GM21786 (cell line): ENCODE results near the gene TSSK2.

Experiments
- ATAC-seq: cut with Tn5 transposase; IDR thresholded peaks from one replicate; pipeline ENCODE4 v1.9.1; 2021; ENCODE audit not compliant: unreplicated experiment

Gene TSSK2

DNA sequence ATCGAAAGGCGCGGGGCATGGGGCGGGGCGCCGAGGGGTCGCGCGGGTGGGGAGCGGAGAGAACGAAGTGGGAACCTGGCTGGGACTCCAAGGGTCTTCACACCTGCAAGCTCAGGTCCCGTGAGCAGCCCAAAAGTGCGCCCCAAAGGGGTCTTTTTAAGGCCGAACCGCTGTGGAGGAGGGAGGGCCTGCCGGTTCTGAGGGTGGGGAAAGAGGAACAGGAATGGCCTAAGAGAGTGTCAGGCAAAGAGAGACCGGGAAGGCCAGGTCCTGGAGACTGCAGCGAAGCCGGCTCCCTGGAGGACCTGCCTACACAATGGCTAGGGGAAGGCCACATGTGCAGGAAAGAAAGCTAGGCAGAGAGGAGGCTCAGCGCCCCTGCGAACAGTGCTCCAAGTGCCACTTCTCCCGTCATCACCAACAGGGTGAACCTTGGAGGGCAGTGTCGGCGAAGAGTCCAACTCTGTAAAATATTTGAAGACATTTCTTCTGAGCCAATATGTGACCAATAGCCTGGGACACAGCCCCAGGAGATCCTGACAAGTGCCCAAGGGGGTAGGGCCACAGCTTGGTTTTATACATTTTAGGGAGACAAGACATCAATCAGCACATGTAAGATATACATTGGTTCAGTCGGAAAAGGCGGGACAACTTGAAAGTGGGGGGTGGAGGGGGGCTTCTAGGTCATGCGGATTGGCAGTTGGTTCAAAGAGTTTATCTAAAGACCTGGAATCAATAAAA lies 8.2 kb upstream of the TSSK2 start:
- no peak for ATAC-seq

DNA sequence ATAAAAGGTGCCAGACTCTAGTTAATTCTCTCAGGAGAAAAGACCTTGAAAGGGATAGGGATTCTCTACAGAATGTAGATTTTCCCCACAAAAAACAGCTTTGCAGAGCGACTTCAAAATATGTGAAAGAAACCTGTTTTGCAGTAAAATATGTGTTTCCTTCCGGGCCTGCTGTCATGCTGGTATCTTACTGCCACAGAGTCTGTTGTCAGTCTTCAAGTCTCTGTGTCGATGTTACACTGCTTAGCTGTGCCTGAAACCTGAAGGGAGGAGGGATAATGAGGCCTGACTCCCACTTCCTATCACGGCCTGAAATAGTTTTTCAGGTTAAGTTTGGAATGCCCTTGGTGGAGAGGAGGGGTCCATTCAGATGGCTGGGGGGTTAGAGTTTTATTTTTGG lies 7.2 kb upstream of the TSSK2 start:
- no peak for ATAC-seq

DNA sequence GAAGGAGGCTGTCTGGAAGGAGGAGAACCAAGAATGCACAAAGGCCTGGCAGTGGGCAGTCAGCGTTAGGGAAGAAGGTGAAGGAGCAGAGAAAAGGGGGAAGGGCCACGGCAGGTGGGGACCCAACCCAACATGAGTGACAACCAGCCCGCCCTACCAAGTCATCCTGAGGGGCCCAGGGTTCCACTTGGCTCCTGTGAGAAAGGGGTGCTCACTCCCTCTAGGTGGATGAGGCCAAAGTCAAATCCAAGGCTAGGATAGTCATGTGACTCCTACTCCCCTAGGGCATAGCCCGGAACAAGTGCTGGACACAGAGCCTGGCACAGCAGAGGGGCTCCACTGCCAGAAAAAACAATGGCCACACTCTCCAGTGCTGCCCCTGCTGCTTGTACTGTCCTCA lies 6.7 kb upstream of the TSSK2 start:
- no peak for ATAC-seq

DNA sequence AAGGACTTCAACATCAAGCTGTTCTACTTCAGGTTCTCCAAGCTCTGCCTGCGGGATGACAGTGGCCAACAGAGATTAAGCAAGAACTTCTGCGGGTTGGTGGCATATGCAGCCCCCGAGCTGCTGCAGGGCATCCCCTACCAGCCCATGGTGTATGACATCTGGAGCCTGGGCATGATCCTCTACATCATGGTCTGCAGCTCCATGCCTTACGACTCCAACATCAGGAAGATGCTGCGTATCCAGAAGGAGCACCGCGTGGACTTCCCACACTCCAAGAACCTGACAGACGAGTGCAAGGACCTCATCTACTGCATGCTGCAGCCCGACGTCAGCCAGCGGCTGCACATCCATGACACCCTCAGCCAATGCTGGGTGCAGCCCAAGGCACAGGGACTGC lies 6.1 kb upstream of the TSSK2 start:
- ATAC-seq, result no peak

DNA sequence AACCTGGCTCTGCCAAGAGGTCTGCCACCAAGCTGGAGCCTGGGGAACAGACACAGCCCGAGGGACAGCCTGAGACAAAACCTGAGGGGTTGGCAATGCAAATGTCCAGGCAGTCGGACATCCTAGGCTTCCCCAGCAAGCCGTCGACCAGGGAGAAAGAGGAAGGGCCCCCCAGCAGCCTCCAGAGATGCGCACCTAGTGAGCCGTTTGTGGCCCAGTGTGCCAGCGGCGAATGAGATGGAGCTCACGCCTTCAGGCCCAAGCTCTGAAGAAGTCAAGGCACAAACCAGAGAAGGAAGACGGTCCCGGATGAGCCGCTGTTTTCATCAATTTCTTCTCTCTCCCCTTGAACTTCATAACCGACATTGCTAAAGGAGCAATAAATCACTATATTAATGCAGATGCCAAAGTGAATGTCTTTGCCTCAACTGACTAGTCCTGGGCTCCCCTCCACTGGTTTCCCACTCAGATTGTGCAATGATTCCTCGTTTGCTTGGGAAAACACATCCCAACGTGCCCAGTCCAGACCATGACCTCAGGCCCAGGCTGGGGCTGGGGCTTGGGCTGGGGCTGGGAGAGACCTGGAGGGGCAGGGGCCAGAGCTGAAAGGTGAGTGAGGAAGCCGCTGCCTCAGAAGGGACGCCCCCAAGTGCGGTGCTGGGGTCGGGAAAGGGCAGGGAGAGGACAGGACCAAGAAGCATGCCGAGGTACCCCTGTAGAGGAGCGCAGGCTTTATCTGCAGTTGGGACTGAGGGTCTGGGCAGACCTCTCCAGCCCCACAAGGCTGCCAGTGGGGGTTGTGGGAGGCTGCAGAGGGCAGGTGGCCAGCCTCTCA lies 5.4 kb upstream of the TSSK2 start:
- no peak for ATAC-seq

DNA sequence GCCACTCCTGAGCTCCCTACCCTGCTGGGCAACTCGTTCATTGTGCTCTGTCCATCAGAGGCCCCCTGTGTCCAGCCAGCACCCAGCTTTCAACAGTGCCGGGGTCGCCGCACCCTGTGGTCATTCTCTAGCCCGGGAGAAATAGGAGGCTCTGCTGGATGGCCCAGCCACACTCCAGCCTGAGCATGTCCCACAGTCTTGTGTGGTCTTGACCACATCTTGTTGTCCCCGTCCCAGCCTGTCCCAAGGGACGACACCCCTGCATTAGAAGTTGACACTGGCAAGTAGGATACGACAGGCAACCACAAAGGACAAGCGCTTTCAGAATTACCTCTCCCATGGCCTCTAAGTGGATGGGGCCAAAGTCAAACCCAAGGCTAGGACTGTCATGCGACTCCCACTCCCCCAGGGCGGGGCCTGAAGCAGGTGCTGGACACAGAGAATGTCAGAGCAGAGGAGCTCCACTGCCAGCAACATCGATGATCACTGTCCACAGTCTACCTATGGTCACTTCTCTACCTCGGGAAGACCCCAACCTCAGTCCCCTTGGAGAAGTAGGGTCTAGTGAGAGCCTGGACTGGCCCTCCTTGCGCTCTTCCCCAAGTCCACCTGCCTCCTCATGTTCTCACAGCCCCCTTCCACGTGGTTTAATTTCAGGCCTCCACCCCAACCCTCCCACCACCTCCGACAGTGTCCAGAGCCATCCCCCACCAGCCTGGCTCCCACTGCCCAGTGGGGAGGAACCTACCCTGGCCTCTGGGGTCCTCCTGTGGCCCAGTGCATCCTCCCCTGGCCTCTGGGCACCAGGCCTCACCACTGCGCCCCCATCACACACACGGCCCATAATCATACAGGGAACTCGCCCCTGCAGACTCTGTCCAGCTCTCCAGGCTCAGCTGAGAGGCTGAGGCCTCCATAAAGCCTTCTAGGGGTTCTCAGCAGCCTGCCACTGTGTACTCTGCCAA lies 4.5 kb upstream of the TSSK2 start:
- ATAC-seq, result no peak

DNA sequence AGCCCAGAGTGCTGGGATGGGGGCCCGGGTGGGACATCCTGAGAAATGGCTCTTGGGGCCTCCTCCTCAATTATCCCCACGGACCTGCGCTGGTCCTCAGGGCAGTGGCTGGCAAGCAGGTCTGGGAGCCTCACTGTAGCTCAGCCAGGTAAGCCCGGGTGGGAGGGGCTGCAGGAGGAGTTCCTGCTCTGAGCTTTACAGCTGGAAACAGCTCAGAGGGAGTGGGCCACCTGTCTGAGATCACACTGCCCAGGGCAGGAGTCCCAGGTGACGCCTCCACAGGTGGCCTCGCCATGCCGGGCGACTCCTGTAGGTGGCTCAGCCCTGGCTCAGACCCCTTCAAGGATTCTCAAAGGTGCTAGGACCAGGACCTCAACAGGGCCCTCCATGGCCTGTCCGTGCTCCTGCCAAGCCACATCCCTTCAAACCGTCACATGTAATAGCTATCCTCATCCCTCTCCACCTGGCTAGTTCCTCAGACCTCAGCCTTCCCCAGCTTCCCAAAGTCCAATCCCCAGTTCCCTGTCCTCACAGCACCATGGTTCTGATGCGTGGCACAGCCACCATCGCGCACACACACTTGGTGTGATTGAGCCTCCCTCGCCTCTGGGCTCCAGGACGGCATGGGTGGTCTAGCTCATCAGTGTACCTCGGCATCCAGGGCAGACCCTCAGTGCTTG lies 3.6 kb upstream of the TSSK2 start:
- ATAC-seq, result no peak

DNA sequence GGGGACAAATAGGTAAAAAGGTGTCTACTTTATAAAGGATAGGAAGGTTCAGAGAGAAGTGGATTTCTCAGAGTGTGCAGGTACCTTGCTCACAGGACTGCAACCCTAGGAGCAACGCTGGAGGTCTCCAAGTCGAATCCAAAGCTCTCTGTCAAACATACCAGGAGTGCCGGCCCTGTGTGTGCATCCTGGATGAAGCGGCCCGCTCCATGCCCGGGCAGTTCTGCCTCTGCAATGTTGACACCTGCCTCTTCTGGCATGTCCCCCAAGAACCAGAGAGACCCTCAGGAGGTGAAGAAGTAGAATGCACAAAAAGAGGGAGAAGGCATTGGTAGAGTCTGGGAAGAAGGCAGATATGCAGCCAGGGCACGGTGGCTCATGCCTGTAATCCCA lies 3.1 kb upstream of the TSSK2 start:
- ATAC-seq, result no peak

DNA sequence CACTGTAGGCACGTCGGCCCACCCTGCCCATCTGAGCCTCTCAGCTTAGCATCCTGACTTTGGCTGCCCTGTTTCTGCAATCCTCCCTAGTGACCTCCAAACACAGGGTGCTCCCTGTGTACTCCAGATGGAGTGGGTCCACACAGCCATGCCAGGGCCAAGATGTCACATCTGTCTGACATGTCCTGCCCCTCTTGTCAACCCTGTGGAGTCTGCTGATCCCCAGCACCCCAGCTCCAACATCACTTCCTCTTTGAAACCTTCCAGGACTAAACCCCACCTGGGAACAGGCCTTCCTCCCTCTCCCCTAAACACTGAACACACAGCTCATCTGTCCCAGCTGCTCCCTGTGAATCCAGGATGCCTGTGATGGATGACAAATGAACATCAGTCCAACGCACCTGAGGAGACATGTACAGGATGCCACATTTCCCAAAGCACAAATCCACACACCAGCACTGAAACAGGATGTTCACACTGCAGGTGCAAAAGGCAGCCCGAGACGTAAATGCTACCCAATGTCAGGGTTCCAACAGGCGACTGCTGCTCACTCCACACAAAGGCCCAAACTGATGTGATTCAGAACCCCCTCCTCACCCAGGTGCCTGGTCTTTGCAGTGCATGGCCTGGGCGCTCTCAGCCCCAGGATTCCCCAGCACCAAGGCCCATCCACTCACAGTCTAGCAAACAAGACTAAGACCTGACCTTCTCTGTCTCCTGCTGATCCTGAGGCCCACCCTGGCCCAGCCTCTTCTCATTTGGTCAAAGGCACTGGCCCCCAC lies 2.0 kb upstream of the TSSK2 start:
- no peak for ATAC-seq

DNA sequence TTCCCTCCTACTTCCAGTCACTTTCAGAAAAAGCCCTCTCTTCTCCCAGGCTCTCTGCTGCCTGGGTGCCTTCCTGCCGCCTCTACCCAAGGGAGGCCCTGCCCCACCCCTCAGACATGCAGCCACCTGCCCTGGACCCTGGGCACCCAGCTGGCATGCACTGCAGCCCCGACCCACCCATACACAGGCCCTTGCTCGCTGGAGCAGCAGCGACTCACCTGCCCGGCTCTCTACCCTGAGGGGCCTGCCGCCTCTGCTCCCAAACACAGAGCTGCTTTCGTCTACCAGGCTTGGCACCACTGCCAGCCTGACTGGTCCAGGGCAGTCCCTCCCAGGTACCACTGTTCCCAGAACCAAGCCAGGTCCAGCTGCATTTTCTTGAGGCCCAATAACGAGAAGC lies 1.2 kb upstream of the TSSK2 start:
- ATAC-seq, result no peak

DNA sequence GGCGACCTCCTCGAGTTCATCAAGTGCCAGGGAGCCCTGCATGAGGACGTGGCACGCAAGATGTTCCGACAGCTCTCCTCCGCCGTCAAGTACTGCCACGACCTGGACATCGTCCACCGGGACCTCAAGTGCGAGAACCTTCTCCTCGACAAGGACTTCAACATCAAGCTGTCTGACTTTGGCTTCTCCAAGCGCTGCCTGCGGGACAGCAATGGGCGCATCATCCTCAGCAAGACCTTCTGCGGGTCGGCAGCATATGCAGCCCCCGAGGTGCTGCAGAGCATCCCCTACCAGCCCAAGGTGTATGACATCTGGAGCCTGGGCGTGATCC lies 542 bp downstream of the TSSK2 start:
- ATAC-seq, result no peak

DNA sequence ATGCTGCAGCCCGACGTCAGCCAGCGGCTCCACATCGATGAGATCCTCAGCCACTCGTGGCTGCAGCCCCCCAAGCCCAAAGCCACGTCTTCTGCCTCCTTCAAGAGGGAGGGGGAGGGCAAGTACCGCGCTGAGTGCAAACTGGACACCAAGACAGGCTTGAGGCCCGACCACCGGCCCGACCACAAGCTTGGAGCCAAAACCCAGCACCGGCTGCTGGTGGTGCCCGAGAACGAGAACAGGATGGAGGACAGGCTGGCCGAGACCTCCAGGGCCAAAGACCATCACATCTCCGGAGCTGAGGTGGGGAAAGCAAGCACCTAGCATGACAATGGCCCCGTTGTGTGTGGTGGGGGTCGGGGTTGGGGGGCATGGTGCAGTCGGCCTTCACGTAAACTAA lies 1.0 kb downstream of the TSSK2 start:
- ATAC-seq, result no peak

DNA sequence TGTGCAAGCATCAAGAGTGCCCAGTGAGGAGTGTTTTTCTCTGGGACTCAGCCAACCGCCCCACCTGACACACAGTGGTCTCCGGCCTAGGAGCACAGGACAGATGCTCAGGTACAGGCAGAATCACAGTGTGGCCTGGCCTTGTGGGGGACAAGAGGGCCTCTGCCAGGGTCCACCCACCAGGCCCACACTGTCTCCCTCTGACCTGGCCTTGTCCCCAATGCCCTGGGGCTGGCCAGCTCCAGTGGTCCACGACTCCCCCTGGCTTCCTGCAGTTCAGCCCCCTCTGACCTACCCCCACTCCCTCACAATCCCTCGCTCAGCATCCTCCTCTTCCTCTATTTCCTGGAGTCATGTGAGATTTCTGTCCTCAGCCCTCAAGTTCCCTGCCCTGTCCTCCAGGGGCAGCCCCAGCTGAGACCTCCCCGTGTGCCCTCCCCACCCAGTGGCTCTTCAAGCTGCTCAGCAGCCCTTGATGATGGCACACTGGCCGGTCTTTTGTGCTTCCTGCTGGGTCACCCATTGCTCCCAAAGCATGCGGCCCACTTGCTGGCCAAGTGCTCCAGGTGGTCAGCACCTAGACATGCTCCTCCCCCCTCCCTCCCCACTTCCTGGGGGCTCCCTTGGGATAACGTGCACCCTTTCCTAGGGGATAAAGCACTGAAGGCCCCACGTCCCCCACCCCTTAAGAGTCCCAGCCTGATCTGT lies 1.7 kb downstream of the TSSK2 start:
- no peak for ATAC-seq

DNA sequence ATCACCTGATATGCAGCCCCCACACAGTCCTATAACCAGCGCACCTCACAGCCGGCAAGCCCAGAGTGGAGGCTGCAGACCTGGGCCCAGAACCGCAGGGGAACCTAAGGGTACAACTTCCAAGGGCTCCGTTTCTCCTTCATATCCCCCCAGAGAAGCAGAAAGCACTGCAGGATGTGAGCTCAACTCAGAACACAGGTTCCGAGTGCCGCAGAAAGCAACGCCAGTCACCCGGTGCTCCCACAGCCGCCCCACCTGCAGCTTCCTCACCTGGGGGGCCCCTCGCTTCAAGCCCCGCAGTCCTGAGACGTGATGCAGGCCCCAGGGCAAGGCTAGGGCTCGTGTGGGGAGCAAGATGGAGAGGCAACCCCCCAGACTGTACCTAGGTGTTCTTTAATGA lies 2.5 kb downstream of the TSSK2 start:
- ATAC-seq, result no peak

DNA sequence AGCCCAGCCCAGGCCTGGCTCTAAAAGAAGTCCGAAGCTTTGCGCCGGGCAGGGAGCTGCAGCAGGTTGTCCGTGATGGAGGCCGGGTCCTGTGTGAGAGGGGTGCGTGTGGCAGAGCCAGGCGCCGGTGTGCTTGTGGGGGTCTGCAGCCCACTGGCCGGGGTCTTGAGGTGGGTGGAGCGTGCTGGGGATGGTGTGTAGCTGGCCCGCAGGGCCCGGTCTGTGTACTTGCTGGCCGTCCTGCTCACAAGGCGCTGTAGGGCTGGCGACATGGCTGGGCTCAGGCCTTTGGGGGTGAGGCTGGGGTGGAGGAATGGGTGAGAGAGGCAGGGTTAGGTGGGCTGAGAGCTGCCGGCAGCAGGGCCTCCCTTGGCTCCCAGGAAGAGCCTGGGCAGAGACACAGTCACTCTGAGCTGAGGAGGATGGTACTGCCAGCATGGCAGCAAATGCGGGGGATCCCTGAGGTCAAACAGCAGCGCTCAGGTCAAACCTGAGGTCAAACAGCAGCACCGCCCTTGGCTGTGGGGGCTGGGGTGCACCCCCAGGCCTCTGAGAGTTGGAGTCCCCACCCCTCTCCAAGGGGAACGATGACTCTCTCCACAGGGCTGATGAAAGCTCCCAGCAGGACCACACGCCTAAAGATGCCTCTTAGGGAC lies 3.2 kb downstream of the TSSK2 start:
- no peak for ATAC-seq

DNA sequence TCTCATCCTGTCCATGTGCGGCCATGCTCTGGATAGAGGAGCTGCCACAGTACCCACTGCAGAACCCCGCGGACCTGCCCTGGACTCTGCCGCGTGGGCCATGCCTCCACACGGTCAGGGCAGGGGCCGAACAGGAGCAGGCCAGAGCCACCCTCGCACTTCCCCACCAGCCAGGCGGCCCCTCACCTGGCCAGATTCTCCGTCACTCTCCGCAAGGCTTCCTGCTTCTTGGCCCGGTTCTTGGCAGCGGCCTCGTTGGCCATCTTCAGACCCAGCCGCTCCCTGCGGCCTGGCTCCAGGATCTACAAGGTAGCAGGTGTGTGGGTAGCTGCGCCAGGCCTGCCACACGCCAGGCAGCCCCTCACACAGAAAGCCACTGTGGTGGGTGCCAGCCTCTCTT lies 3.8 kb downstream of the TSSK2 start:
- no peak for ATAC-seq

DNA sequence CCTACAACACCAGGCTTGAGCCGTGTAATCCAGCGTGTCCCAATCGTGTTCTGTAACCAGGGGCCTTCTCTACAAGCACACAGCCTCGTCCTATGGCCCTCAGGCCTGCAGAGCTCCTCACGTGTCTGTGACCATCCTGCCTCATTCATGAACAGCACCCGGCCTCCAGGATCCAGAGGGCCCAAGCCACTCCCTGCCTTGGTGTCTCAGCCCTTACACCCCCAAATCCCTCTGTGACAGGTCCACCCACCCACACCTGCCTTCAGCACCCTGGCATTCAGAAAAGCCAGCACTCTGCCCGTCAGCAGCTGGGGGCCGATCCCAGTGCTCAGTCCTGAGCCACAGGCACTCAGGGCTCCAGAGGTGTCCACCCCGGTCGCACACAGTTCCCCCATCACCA lies 5.8 kb downstream of the TSSK2 start:
- no peak for ATAC-seq

DNA sequence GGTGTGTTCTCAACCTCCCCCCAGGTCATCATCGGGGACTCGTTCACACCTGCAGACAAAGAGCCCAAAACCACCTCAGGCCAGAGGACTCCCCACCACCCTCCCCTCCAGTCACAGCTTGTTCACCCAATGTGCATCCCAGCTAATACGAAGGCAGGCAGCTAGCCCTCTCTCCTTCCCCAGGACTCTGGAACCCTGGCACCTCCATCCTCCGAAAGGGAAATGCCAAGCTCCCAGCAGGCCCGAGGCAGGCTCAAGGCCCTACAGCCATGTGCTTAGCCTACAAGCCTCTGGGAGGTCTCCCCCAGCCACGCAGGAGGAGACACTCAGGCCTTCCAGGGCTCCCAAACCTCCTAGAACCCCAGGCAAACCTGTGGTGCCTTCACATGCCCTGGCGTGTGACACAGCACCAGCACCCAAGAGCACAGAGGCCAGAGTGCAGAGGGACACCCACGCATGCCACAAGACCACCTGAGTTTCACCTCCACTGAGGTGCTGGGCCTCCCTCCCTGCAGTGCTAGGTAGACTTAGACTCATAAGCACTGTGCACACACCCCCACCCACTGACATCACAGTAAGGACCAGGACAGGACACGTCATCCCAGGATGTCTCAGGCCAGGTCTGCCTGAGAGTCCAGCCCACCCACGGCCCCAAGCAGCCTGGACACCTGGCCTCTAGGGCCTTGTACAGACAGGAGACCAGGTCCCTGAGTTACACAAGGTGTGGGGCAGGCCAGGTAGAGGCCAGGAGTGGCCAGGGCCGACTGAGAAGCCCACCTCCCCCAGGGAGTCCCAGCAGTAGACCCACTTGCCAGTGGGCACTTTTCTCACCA lies 6.5 kb downstream of the TSSK2 start:
- no peak for ATAC-seq
